ENCODE results near the gene DLG2.
"Not testable (repeated sequence)": the region's sequence is repeated elsewhere in the genome, so short reads cannot be mapped to it uniquely, and the experiment has no call there.

The DLG2 gene

GRCh38 chr11:84990141-84990540 lies 637.0 kb downstream of the DLG2 start:
- no peaks in the 10 kb centered on the region for H3K36me3 ChIP-seq (ENCODE audit: control insufficient read depth, insufficient read depth, low read length)
- no peak for DNase-seq (ENCODE audit: low read depth, low spot score)
- H3K27ac ChIP-seq (ENCODE audit: low read length): no peak overlapping the region
- no peaks in the 10 kb centered on the region for H3K9me3 ChIP-seq (ENCODE audit: control insufficient read depth, insufficient read depth, low read length)
- H3K4me3 ChIP-seq (ENCODE audit: low read length): no peak overlapping the region
- WGBS (ENCODE audit: insufficient coverage, insufficient read length): no CpG with 5 or more reads among the region's 3 CpGs
- H3K27me3 ChIP-seq (ENCODE audit: control insufficient read depth, insufficient read depth, low read length): no peaks in the 10 kb centered on the region
- no peaks in the 10 kb centered on the region for H3K4me1 ChIP-seq (ENCODE audit: control insufficient read depth, insufficient read depth, low read length)

DNA sequence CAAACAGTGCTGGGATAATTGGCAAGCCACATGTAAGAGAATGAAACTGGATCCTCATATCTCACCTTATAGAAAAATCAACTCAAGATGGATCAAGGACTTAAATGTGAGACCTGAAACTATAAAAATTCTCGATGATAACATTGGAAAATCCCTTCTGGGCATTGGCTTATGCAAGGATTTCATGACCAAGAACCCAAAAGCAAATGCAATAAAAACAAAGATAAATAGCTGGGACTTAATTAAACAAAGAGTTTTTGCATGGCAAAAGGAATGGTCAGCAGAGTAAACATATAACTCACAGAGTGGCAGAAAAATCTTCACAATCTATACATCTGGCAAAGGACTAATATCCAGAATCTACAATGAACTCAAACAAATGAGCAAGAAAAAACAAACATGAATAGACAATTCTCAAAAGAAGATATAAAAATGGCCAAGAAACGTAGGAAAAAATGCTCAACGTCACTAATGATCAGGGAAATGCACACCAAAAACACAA lies 639.4 kb downstream of the DLG2 start:
- WGBS (ENCODE audit: insufficient coverage, insufficient read length): no CpG with 5 or more reads among the region's 3 CpGs
- H3K36me3 ChIP-seq (ENCODE audit: control insufficient read depth, insufficient read depth, low read length): not testable (repeated sequence)

GRCh38 chr11:84981301-84981700 lies 645.8 kb downstream of the DLG2 start:
- Histone ChIP-seq H3K27me3 (ENCODE audit: control insufficient read depth, insufficient read depth, low read length) (no peaks in the 10 kb centered on the region), H3K4me3 (ENCODE audit: low read length) (no peak overlapping the region), H3K27ac (ENCODE audit: low read length) (no peak overlapping the region), H3K4me1 (ENCODE audit: control insufficient read depth, insufficient read depth, low read length) (no peaks in the 10 kb centered on the region), H3K9me3 (ENCODE audit: control insufficient read depth, insufficient read depth, low read length) (no peaks in the 10 kb centered on the region), H3K36me3 (ENCODE audit: control insufficient read depth, insufficient read depth, low read length) (no peaks in the 10 kb centered on the region)
- no CpG with 5 or more reads among the region's 3 CpGs for WGBS (ENCODE audit: insufficient coverage, insufficient read length)
- DNase-seq (ENCODE audit: low read depth, low spot score): no peak

More for the DNA sequence above, 639.4 kb downstream of the DLG2 start:
- H3K27ac ChIP-seq (ENCODE audit: low read length); H3K9me3 ChIP-seq (ENCODE audit: control insufficient read depth, insufficient read depth, low read length); H3K27me3 ChIP-seq (ENCODE audit: control insufficient read depth, insufficient read depth, low read length); H3K4me1 ChIP-seq (ENCODE audit: control insufficient read depth, insufficient read depth, low read length); H3K4me3 ChIP-seq (ENCODE audit: low read length); DNase-seq (ENCODE audit: low read depth, low spot score): not testable (repeated sequence)

GRCh38 chr11:84969103-84969502 lies 658.0 kb downstream of the DLG2 start:
- H3K27me3 ChIP-seq (ENCODE audit: control insufficient read depth, insufficient read depth, low read length): no peaks in the 10 kb centered on the region
- H3K9me3 ChIP-seq (ENCODE audit: control insufficient read depth, insufficient read depth, low read length): no peaks in the 10 kb centered on the region
- H3K36me3 ChIP-seq (ENCODE audit: control insufficient read depth, insufficient read depth, low read length): no peaks in the 10 kb centered on the region
- no peaks in the 10 kb centered on the region for H3K4me1 ChIP-seq (ENCODE audit: control insufficient read depth, insufficient read depth, low read length)
- no CpG with 5 or more reads among the region's 2 CpGs for whole genome bisulfite sequencing (ENCODE audit: insufficient coverage, insufficient read length)
- no peak for DNase-seq (ENCODE audit: low read depth, low spot score)
- no peak overlapping the region for H3K27ac ChIP-seq (ENCODE audit: low read length)
- H3K4me3 ChIP-seq (ENCODE audit: low read length): no peak overlapping the region

- Histone ChIP-seq H3K4me3 (ENCODE audit: low read length) (no peak overlapping the region), H3K4me1 (ENCODE audit: control insufficient read depth, insufficient read depth, low read length) (no peaks in the 10 kb centered on the region), H3K36me3 (ENCODE audit: control insufficient read depth, insufficient read depth, low read length) (no peaks in the 10 kb centered on the region), H3K9me3 (ENCODE audit: control insufficient read depth, insufficient read depth, low read length) (no peaks in the 10 kb centered on the region), H3K27me3 (ENCODE audit: control insufficient read depth, insufficient read depth, low read length) (no peaks in the 10 kb centered on the region), H3K27ac (ENCODE audit: low read length) (no peak overlapping the region)
- no CpG with 5 or more reads among the region's 4 CpGs for WGBS (ENCODE audit: insufficient coverage, insufficient read length)
- peak; percentile 48 for DNase-seq (ENCODE audit: low read depth, low spot score)
These were observed 661.7 kb downstream of the DLG2 start for GRCh38 chr11:84965484-84965883.

- H3K27ac ChIP-seq (ENCODE audit: low read length): no peak overlapping the region
- no peaks in the 10 kb centered on the region for H3K9me3 ChIP-seq (ENCODE audit: control insufficient read depth, insufficient read depth, low read length)
- H3K27me3 ChIP-seq (ENCODE audit: control insufficient read depth, insufficient read depth, low read length): no peaks in the 10 kb centered on the region
- H3K36me3 ChIP-seq (ENCODE audit: control insufficient read depth, insufficient read depth, low read length): no peaks in the 10 kb centered on the region
- no peaks in the 10 kb centered on the region for H3K4me1 ChIP-seq (ENCODE audit: control insufficient read depth, insufficient read depth, low read length)
- no peak for DNase-seq (ENCODE audit: low read depth, low spot score)
- H3K4me3 ChIP-seq (ENCODE audit: low read length): no peak overlapping the region
- no CpG with 5 or more reads among the region's 1 CpG for WGBS (ENCODE audit: insufficient coverage, insufficient read length)
These were observed 663.9 kb downstream of the DLG2 start for GRCh38 chr11:84963240-84963639.

- Histone ChIP-seq H3K36me3 (ENCODE audit: control insufficient read depth, insufficient read depth, low read length) (no peaks in the 10 kb centered on the region), H3K4me1 (ENCODE audit: control insufficient read depth, insufficient read depth, low read length) (no peaks in the 10 kb centered on the region), H3K27ac (ENCODE audit: low read length) (no peak overlapping the region), H3K9me3 (ENCODE audit: control insufficient read depth, insufficient read depth, low read length) (no peaks in the 10 kb centered on the region), H3K4me3 (ENCODE audit: low read length) (no peak overlapping the region), H3K27me3 (ENCODE audit: control insufficient read depth, insufficient read depth, low read length) (no peaks in the 10 kb centered on the region)
- DNase-seq (ENCODE audit: low read depth, low spot score): no peak
- WGBS (ENCODE audit: insufficient coverage, insufficient read length): no CpG with 5 or more reads among the region's 5 CpGs
These were observed 665.1 kb downstream of the DLG2 start for GRCh38 chr11:84962018-84962417.

- Histone ChIP-seq H3K4me1 (ENCODE audit: control insufficient read depth, insufficient read depth, low read length) (no peaks in the 10 kb centered on the region), H3K9me3 (ENCODE audit: control insufficient read depth, insufficient read depth, low read length) (no peaks in the 10 kb centered on the region), H3K36me3 (ENCODE audit: control insufficient read depth, insufficient read depth, low read length) (no peaks in the 10 kb centered on the region), H3K27ac (ENCODE audit: low read length) (no peak overlapping the region), H3K4me3 (ENCODE audit: low read length) (no peak overlapping the region), H3K27me3 (ENCODE audit: control insufficient read depth, insufficient read depth, low read length) (no peaks in the 10 kb centered on the region)
- DNase-seq (ENCODE audit: low read depth, low spot score): no peak
- WGBS (ENCODE audit: insufficient coverage, insufficient read length): no CpG with 5 or more reads among the region's 2 CpGs
These were observed 668.8 kb downstream of the DLG2 start for GRCh38 chr11:84958295-84958694.

- Histone ChIP-seq H3K4me1 (ENCODE audit: control insufficient read depth, insufficient read depth, low read length) (no peaks in the 10 kb centered on the region), H3K27me3 (ENCODE audit: control insufficient read depth, insufficient read depth, low read length) (no peaks in the 10 kb centered on the region), H3K9me3 (ENCODE audit: control insufficient read depth, insufficient read depth, low read length) (no peaks in the 10 kb centered on the region), H3K27ac (ENCODE audit: low read length) (no peak overlapping the region), H3K36me3 (ENCODE audit: control insufficient read depth, insufficient read depth, low read length) (no peaks in the 10 kb centered on the region), H3K4me3 (ENCODE audit: low read length) (no peak overlapping the region)
- no CpG with 5 or more reads among the region's 4 CpGs for WGBS (ENCODE audit: insufficient coverage, insufficient read length)
- no peak for DNase-seq (ENCODE audit: low read depth, low spot score)
These were observed 676.4 kb downstream of the DLG2 start for GRCh38 chr11:84950569-84951270.

DNA sequence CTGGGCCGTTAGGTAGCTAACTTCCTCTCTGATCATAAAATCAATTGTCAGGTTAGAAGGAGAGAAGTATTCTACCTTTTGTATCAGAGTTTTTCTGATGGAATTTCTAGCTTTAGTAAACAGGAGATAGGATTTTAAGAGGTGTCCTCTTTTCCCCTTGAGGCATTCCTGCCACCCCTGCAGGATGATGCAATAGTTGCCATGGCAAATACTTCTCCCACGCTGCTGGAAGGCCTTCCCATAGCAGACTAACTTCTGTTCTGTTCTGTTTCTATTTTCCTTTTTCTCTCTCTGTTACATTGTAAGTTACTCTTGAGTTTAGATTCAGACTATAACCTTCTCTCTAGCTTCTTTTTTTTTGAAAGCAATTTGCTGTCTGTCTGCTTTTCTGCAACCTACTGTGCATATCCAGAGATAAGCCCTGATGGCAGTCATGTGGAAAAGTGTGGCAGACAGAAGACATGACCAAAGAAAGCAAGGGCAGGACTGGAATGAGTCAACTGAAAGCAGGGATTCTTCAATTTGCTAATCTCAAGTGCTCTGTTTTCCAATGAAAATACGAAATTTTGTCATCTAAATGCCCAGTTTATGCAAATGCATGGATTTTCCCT lies 679.1 kb downstream of the DLG2 start:
- no peaks in the 10 kb centered on the region for H3K4me1 ChIP-seq (ENCODE audit: control insufficient read depth, insufficient read depth, low read length)
- 0 out of 2 replicates have a peak, but pooled peaks cover 4% of the 10 kb centered on the region for H3K36me3 ChIP-seq (ENCODE audit: control insufficient read depth, insufficient read depth, low read length)
- no peak overlapping the region for H3K4me3 ChIP-seq (ENCODE audit: low read length)
- no CpG with 5 or more reads among the region's 3 CpGs for WGBS (ENCODE audit: insufficient coverage, insufficient read length)
- no peaks in the 10 kb centered on the region for H3K27me3 ChIP-seq (ENCODE audit: control insufficient read depth, insufficient read depth, low read length)
- H3K9me3 ChIP-seq (ENCODE audit: control insufficient read depth, insufficient read depth, low read length): no peaks in the 10 kb centered on the region
- no peak for DNase-seq (ENCODE audit: low read depth, low spot score)
- no peak overlapping the region for H3K27ac ChIP-seq (ENCODE audit: low read length)

DNA sequence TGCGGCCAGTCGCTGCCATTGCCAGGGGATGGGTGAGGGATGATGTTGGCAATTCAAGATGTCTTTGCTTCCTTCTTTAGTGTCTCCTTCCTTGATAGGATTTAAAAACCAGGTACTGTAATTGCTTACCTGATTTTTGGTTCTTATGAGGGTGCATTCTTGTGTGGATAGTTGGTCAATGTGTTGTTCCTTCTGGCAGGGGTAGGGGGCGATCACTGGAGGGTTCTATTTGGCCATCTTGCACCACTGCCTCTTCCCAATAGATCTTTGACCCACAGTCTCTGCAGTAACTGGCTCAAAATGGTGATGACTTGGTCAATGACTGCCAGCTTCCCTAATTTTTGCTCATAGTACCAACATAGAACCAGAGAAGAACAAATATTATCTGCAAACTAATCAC lies 680.1 kb downstream of the DLG2 start:
- H3K9me3 ChIP-seq (ENCODE audit: control insufficient read depth, insufficient read depth, low read length): no peaks in the 10 kb centered on the region
- no peaks in the 10 kb centered on the region for H3K4me1 ChIP-seq (ENCODE audit: control insufficient read depth, insufficient read depth, low read length)
- H3K27me3 ChIP-seq (ENCODE audit: control insufficient read depth, insufficient read depth, low read length): no peaks in the 10 kb centered on the region
- H3K27ac ChIP-seq (ENCODE audit: low read length): no peak overlapping the region
- DNase-seq (ENCODE audit: low read depth, low spot score): no peak
- 0 out of 2 replicates have a peak, but pooled peaks cover 4% of the 10 kb centered on the region for H3K36me3 ChIP-seq (ENCODE audit: control insufficient read depth, insufficient read depth, low read length)
- no CpG with 5 or more reads among the region's 3 CpGs for WGBS (ENCODE audit: insufficient coverage, insufficient read length)
- H3K4me3 ChIP-seq (ENCODE audit: low read length): no peak overlapping the region

All from iPS DF 6.9 (cell line).